Parathyroid adenoma (tissue), 2 donors: ENCODE data around the gene TXNL4A.

ENCODE experiments used
- H2AFZ ChIP-seq: fragments of 300-600 bp; sonication (generic); one replicate; pipeline ENCODE4 v1.7.0; 2017; ENCODE audit warnings: antibody characterized with exemption, mild to moderate bottlenecking
- H3K27ac ChIP-seq: fragments of 300-600 bp; sonication (generic); one replicate; pipeline ENCODE4 v1.7.0; 2017
- H3K27me3 ChIP-seq: fragments of 300-600 bp; sonication (generic); one replicate; pipeline ENCODE4 v1.7.0; 2017; ENCODE audit warnings: low read length; ENCODE audit not compliant: control insufficient read depth, insufficient read depth
- H3K36me3 ChIP-seq: fragments of 300-600 bp; sonication (generic); one replicate; pipeline ENCODE4 v1.7.0; 2017; ENCODE audit warnings: low read length; ENCODE audit not compliant: control insufficient read depth, insufficient read depth
- H3K4me1 ChIP-seq: fragments of 300-600 bp; sonication (generic); one replicate; pipeline ENCODE4 v1.7.0; 2017; ENCODE audit warnings: control low read depth
- H3K4me2 ChIP-seq: fragments of 300-600 bp; sonication (generic); one replicate; pipeline ENCODE4 v1.7.0; 2017; ENCODE audit warnings: low read length
- H3K4me3 ChIP-seq: fragments of 300-600 bp; sonication (generic); one replicate; pipeline ENCODE4 v1.7.0; 2017; ENCODE audit warnings: low read depth, low read length
- H3K79me2 ChIP-seq: fragments of 300-600 bp; sonication (generic); one replicate; pipeline ENCODE4 v1.7.0; 2017; ENCODE audit warnings: control low read depth
- H3K9ac ChIP-seq: fragments of 300-600 bp; sonication (generic); one replicate; pipeline ENCODE4 v1.7.0; 2017; ENCODE audit warnings: mild to moderate bottlenecking
- H3K9me3 ChIP-seq: fragments of 300-600 bp; sonication (generic); one replicate; pipeline ENCODE4 v1.7.0; 2017; ENCODE audit warnings: low read length; ENCODE audit not compliant: control insufficient read depth
- CTCF ChIP-seq: fragments of 300-600 bp; sonication (generic); IDR thresholded peaks from one replicate; pipeline ENCODE4 v1.7.0; 2017; ENCODE audit warnings: antibody characterized with exemption, mild to moderate bottlenecking
- donor health status: primary hyperparathyroidism.

TXNL4A gene

GRCh38 chr18:79954791-79955190, 33.6 kb downstream of the TXNL4A start:
- peaks cover 6% of the 10 kb centered on the region for H3K4me1 ChIP-seq
- H3K27ac ChIP-seq = no peak overlapping the region
- TF ChIP-seq CTCF = no peak

GRCh38 chr18:79953971-79954651, 34.3 kb downstream of the TXNL4A start:
- H3K79me2 ChIP-seq = peaks cover 16% of the 10 kb centered on the region
- H3K4me3 ChIP-seq = no peak overlapping the region
- no peaks in the 10 kb centered on the region for H3K36me3 ChIP-seq
- H3K9ac ChIP-seq = no peak overlapping the region
- no peak for TF ChIP-seq CTCF
- peaks cover 6% of the 10 kb centered on the region for H3K4me1 ChIP-seq
- H3K9me3 ChIP-seq = no peaks in the 10 kb centered on the region
- no peak overlapping the region for H3K4me2 ChIP-seq
- no peaks in the 10 kb centered on the region for H3K27me3 ChIP-seq
- no peak overlapping the region for H3K27ac ChIP-seq
- no peak overlapping the region for H2AFZ ChIP-seq

More at GRCh38 chr18:79954791-79955190, 33.6 kb downstream of the TXNL4A start:
- Histone ChIP-seq H2AFZ (no peak overlapping the region), H3K36me3 (no peaks in the 10 kb centered on the region), H3K9me3 (no peaks in the 10 kb centered on the region), H3K79me2 (peaks cover 9% of the 10 kb centered on the region), H3K4me3 (no peak overlapping the region), H3K27me3 (no peaks in the 10 kb centered on the region), H3K9ac (no peak overlapping the region), H3K4me2 (no peak overlapping the region)

- H3K36me3 ChIP-seq = no peaks in the 10 kb centered on the region
- no peak overlapping the region for H3K9ac ChIP-seq
- no peaks in the 10 kb centered on the region for H3K27me3 ChIP-seq
- H3K27ac ChIP-seq = no peak overlapping the region
- H3K9me3 ChIP-seq = no peaks in the 10 kb centered on the region
- H3K4me1 ChIP-seq = peaks cover 9% of the 10 kb centered on the region
- H3K79me2 ChIP-seq = peaks cover 26% of the 10 kb centered on the region
- H3K4me2 ChIP-seq = no peak overlapping the region
- no peak overlapping the region for H3K4me3 ChIP-seq
- H2AFZ ChIP-seq = no peak overlapping the region
- TF ChIP-seq CTCF = no peak
Measured at GRCh38 chr18:79952996-79953559, 35.3 kb downstream of the TXNL4A start.

GRCh38 chr18:79952456-79952995, 35.8 kb downstream of the TXNL4A start:
- no peak overlapping the region for H3K9ac ChIP-seq
- no peak overlapping the region for H3K27ac ChIP-seq
- no peak for TF ChIP-seq CTCF

More at GRCh38 chr18:79952456-79952995, 35.8 kb downstream of the TXNL4A start:
- H3K36me3 ChIP-seq = no peaks in the 10 kb centered on the region
- no peaks in the 10 kb centered on the region for H3K27me3 ChIP-seq
- peak overlapping the region; percentile 72 for H3K4me3 ChIP-seq
- H3K79me2 ChIP-seq = peaks cover 32% of the 10 kb centered on the region
- peak overlapping the region; percentile 94 for H3K4me2 ChIP-seq
- H2AFZ ChIP-seq = peak overlapping the region; percentile 97
- H3K4me1 ChIP-seq = peaks cover 11% of the 10 kb centered on the region
- H3K9me3 ChIP-seq = no peaks in the 10 kb centered on the region
